Ramos (cell line): ENCODE data around the gene RPS6KB1.
"Not testable (repeated sequence)": the region's sequence is repeated elsewhere in the genome, so short reads cannot be mapped to it uniquely, and the experiment has no call there.

Source experiments
- in situ Hi-C: fragments of 300-500 bp; cut with MboI; formaldehyde crosslinking; loops from one replicate; pipeline ENCODE4 v1.14.3; 2022; ENCODE audit warnings: low sequenced_read_pairs; ENCODE audit not compliant: unreplicated experiment

The RPS6KB1 gene

GRCh38 chr17:59930768-59931167 lies 37.8 kb downstream of the RPS6KB1 start:
- in situ Hi-C loops: not testable (repeated sequence)

DNA sequence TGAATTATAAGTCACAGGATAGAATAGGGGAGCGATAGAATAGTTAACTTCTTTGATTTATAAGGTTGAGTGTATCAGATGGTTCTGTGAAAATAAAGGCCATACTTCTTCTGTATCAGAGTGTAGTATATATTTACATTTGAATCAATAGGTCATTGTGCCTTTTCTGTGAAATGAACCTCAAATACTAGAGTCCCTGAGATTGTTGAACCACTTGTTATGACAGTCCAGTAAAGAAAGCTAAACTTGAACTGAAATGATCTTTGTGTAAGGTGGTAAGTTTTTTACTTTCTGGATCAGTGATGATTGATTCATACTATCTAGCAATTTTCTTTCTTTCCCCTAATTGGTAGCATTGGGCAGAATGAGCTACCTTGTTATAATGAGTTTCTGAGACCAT lies 40.4 kb downstream of the RPS6KB1 start:
- in situ Hi-C loops: not testable (repeated sequence)

GRCh38 chr17:59940697-59941096 lies 47.8 kb downstream of the RPS6KB1 start:
- in situ Hi-C loops: not testable (repeated sequence)

DNA sequence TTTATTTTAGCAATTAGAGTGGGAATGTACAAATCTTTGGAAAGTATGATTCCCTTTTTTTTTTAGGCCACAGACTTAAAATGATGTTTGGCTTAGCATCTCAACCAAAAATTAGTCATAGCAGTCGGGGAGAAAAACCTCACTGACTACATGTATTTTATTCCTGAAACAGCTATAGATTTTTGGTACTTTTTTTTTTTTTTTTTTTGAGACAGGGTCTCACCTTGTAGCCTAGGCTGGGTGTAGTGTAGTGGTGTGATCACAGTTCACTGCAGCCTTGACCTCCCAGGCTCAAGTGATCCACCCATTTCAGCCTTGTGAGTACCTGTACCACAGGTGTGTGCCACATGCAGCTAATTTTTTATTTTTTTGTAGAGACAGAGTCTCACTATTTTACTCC lies 48.2 kb downstream of the RPS6KB1 start:
- in situ Hi-C loops: no loop called here

DNA sequence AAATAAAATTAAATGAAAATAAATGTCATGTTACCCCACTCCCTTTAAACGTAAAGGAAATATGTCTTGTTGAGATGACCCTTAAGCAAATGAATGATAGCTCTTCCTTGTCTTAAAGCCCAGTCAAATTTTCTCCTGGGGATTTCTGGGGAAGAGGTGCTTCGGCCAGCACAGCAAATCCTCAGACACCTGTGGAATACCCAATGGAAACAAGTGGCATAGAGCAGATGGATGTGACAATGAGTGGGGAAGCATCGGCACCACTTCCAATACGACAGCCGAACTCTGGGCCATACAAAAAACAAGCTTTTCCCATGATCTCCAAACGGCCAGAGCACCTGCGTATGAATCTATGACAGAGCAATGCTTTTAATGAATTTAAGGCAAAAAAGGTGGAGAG lies 53.5 kb downstream of the RPS6KB1 start:
- in situ Hi-C loops: not testable (repeated sequence)

DNA sequence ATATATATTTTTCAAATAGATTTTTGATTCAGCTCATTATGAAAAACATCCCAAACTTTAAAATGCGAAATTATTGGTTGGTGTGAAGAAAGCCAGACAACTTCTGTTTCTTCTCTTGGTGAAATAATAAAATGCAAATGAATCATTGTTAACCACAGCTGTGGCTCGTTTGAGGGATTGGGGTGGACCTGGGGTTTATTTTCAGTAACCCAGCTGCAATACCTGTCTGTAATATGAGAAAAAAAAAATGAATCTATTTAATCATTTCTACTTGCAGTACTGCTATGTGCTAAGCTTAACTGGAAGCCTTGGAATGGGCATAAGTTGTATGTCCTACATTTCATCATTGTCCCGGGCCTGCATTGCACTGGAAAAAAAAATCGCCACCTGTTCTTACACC lies 54.4 kb downstream of the RPS6KB1 start:
- in situ Hi-C loops: not testable (repeated sequence)

DNA sequence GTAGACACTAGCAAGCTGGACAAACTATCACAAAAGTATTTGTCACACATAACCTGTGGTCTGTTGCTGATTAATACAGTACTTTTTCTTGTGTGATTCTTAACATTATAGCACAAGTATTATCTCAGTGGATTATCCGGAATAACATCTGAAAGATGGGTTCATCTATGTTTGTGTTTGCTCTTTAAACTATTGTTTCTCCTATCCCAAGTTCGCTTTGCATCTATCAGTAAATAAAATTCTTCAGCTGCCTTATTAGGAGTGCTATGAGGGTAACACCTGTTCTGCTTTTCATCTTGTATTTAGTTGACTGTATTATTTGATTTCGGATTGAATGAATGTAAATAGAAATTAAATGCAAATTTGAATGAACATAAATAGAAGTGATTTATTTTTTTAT lies 57.1 kb downstream of the RPS6KB1 start:
- in situ Hi-C loops: no loop called here

DNA sequence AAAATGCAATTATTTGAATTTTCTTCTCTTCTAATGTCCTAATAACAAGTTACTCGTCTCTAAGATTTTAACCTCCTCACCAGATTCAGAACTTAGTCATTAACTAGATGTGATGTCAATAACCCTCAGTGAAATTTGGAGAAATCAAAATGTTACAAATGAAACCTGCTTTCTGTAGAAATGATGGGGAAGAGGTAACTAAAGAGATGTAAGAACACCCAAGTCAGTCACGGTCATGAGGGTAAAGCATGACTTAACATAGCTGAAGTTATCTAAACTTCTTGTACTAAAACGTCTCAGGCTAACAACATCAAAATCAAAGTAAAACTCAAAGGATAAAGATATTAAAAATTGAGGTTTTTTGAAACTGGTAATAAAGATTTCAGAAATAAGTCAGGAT lies 61.9 kb downstream of the RPS6KB1 start:
- in situ Hi-C loops: no loop called here

DNA sequence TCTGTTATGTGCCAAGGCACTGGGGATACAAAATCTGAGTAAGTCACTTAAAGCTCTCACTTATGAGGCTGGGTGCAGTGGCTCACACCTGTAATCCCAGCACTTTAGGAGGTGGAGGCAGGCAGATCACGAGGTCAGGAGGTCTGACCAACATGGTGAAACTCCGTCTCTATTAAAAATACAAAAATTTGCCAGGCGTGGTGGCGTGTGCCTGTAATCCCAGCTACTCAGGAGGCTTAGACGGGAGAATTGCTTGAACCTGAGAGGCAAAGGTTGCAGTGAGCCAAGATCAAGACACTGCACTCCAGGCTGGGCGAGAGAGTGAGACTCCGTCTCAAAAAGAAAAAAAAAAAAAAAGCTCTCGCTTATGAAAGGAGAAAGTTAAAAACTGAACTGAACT lies 66.7 kb downstream of the RPS6KB1 start:
- in situ Hi-C loops: not testable (repeated sequence)

DNA sequence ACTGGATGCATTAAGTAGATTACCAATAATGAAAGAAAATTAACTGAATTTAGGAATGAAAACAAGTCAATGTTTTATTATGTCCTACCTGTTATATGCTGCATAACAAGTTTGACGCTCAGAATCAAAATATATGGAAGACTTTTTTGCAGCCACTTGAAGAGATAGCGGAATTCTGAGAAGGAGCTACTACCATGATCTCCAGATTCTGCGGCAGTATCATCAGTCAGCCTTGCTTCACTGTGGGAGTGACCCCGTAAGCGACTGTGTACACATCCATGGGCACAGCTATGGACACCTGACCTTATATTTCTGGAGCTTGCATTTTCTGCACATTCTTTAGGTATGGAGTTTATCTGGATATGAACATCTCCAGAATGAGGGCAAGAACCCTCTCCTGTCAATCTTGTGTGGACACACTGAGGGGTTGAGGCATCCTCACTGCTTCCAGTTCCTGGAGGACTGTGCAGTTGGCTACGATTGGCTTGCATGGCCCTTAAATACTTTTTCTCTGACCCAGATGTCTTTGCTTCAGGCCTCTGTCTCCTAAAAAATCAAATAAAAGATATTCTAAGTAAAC lies 69.9 kb downstream of the RPS6KB1 start:
- in situ Hi-C loops: no loop called here

- in situ Hi-C loops: no loop called here
Measured at GRCh38 chr17:59963738-59964481, 71.0 kb downstream of the RPS6KB1 start.

DNA sequence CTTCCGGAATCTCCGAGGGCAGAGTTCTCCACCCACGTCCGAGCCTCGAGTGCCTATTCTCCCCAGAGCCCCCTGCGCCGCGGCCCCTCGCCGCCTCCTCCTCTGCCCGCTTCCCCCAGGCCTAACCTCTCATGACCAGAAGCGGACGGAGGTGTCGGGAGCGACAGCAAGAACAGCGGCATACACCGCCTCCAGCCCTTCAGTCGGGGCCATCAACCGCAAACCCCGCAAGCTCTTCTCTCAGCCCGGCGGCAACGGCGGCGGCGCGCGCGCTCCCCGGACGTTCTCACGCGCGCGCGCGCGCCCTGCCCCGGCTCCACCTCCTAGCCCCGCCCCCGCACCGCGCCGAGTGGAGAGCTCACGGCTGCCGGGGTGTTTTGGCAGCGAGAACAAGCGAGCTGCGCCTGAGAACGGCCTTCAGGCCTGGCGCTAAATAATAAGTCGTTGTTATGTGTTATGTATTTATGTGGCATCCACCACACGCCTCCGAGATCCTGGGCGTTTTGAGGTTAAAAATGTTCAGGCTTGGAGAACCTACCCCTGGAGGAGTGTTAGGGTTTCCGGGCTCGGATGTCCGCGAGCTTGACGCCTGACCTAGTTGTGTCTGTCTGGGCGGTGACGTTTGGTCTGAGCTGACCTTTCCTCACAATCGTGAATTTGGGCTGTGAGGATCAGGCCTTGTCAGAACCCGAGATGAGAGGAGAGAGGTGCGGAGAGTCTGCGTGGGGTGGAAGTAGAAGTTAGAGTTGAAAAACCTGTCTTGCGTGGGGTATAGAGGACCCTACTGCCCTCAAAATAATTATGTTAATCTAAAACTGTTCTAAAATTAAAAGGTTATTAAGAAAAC lies 71.8 kb downstream of the RPS6KB1 start, which contains the start of gene RNFT1:
TSS of gene RNFT1 (minus strand) at position 259 of the 847 bp plus-strand sequence. CDS start at position 182, 77 bp downstream.
- in situ Hi-C loops: no loop called here

DNA sequence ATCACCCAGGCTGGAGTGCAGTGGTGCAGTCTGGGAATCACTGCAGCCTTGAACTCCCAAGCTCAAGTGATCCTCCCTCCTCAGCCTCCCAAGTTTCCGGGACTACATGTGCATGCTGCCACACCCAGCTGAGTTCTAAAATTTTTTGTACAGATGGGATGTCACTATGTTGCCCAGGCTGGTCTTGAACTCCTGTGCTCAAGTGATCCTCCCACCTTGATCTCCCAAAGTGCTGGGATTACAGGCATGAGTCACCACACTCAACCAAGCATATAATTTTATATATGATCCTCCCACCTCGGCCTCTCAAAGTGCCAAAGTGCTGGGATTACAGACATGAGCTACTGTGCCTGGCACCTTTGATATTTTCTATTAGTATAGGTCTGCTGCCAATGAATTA lies 78.8 kb downstream of the RPS6KB1 start:
- in situ Hi-C loops: not testable (repeated sequence)

DNA sequence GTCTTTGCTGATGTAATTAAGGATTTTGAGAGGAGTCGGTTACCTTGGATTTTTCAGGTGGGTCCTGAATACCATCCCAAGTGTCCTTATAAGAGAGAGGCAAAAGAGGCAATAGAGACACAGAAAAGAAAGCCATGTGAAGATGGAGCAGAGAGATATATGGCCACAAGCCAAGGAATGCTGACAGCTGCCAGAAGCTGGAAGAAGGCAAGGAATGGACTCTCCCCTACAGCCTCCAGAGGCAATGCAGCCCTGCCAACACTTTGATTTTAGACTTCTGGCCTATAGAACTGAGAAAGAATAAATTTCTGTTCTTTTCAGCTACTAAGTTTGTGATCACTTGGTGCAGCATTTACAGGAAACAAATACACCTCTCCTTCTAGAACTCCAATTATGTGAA lies 79.9 kb downstream of the RPS6KB1 start:
- in situ Hi-C loops: no loop called here

GRCh38 chr17:59973483-59973882 lies 80.6 kb downstream of the RPS6KB1 start:
- in situ Hi-C loops: not testable (repeated sequence)

GRCh38 chr17:59975166-59975565 lies 82.2 kb downstream of the RPS6KB1 start:
- in situ Hi-C loops: not testable (repeated sequence)

GRCh38 chr17:59996608-59997007 lies 103.7 kb downstream of the RPS6KB1 start:
- in situ Hi-C loops: not testable (repeated sequence)
